Measurements from ENCODE around the gene FCMR.

DNA sequence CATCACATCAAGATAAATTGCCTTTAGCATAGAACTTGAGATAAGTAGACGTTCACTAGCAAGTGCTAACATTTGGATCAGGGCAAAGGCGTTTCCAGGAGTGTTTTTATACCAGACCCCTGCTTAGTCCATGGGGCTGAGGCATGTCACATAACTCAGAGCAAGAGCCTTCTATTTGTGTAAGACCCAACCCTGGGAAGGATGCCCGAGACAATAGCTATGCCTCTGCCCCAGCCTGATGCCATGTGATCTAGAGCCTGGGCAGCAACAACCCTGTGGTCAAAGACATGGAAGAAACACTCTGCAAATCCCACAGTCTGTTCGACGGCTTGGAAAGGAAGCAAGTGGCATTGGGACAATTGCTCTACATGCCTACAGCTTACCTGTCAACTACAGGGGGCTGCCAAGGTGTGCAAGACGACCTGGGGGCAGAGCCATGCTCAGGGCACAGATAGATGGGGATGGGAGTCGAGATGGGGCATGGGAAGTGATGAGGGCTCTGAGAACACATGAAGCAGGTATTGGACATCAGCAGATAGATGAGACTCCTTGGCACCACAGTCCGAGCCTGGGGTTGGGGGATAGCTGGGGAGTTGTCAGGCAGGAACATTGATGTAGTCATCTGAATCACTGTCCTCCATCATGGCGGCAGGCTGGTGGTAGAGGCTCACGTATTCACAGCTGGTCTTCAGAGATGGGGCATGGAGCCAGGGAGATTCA is 17.2 kb downstream of the FCMR start:
- TF ChIP-seq, protein P1, sequence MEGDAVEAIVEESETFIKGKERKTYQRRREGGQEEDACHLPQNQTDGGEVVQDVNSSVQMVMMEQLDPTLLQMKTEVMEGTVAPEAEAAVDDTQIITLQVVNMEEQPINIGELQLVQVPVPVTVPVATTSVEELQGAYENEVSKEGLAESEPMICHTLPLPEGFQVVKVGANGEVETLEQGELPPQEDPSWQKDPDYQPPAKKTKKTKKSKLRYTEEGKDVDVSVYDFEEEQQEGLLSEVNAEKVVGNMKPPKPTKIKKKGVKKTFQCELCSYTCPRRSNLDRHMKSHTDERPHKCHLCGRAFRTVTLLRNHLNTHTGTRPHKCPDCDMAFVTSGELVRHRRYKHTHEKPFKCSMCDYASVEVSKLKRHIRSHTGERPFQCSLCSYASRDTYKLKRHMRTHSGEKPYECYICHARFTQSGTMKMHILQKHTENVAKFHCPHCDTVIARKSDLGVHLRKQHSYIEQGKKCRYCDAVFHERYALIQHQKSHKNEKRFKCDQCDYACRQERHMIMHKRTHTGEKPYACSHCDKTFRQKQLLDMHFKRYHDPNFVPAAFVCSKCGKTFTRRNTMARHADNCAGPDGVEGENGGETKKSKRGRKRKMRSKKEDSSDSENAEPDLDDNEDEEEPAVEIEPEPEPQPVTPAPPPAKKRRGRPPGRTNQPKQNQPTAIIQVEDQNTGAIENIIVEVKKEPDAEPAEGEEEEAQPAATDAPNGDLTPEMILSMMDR (IDR thresholded peaks at IDR 0.05): no peak
- no peak for TF ChIP-seq POLR2A (IDR thresholded peaks at IDR 0.05)

All from uterus (tissue), 2 donors.